Common myeloid progenitor, CD34-positive (primary cell): ENCODE results near the gene MXD3.

Source experiments
- CTCF ChIA-PET: fragments of 350-600 bp; sonication (Branson Sonifier 250); formaldehyde crosslinking; loops from one replicate; lab custom pipeline; 2021; ENCODE audit warnings: antibody characterized with exemption; lab: Charles Lee
- POLR2A ChIA-PET: fragments of 350-600 bp; sonication (Branson Sonifier 250); formaldehyde crosslinking; loops from one replicate; lab custom pipeline; 2021; ENCODE audit warnings: antibody characterized with exemption; lab: Charles Lee
- DNase-seq, 3 donors: peaks; one replicate each; pipeline versions ENCODE4 v3.0.0 to v3.0.0-alpha.2; 2013
- H3K27ac ChIP-seq, 2 experiments: 1 replicate in 1 of 2; 2 replicates in 1 of 2; pipeline ENCODE4 v1.7.0; 2013; ENCODE audit warnings: inconsistent platforms in 2 of 2, low read length in 2 of 2, mild to moderate bottlenecking in 2 of 2, low read depth in 1 of 2, moderate library complexity in 1 of 2; ENCODE audit not compliant: severe bottlenecking in 2 of 2, insufficient read depth in 1 of 2, poor library complexity in 1 of 2
- H3K27me3 ChIP-seq, 5 experiments: replicated peaks in 2 of 5; 1 replicate in 3 of 5; 2 replicates in 2 of 5; pipeline versions ENCODE4 v1.6.1 to v1.7.0; 2013; ENCODE audit warnings: low read length in 4 of 5, mild to moderate bottlenecking in 2 of 5, moderate library complexity in 2 of 5, inconsistent platforms in 1 of 5; ENCODE audit not compliant: insufficient read depth in 5 of 5, control insufficient read depth in 4 of 5
- H3K36me3 ChIP-seq, 4 experiments: 1 replicate in 2 of 4; 2 replicates in 2 of 4; pipeline versions ENCODE4 v1.6.1 to v1.7.0; 2013; ENCODE audit warnings: low read length in 3 of 4, control low read depth in 1 of 4, mild to moderate bottlenecking in 1 of 4; ENCODE audit not compliant: control insufficient read depth in 4 of 4, insufficient read depth in 4 of 4
- H3K4me1 ChIP-seq, 4 experiments: 1 replicate in 3 of 4; 2 replicates in 1 of 4; pipeline versions ENCODE4 v1.6.1 to v1.7.1; 2013; ENCODE audit warnings: low read length in 3 of 4, mild to moderate bottlenecking in 3 of 4, control low read depth in 1 of 4, inconsistent platforms in 1 of 4, moderate library complexity in 1 of 4; ENCODE audit not compliant: control insufficient read depth in 4 of 4, insufficient read depth in 4 of 4; ENCODE audit errors: control extremely low read depth in 1 of 4
- H3K4me3 ChIP-seq, 7 experiments: 1 replicate in 4 of 7; 2 replicates in 3 of 7; pipeline versions ENCODE4 v1.5.1 to v1.7.0; 2013; ENCODE audit warnings: mild to moderate bottlenecking in 7 of 7, low read length in 6 of 7, moderate library complexity in 6 of 7, inconsistent platforms in 2 of 7, low read depth in 2 of 7, control low read depth in 1 of 7; ENCODE audit not compliant: insufficient read depth in 4 of 7, control insufficient read depth in 1 of 7; ENCODE audit errors: extremely low read depth in 1 of 7
- H3K9me3 ChIP-seq, 5 experiments: 1 replicate in 4 of 5; 2 replicates in 1 of 5; pipeline versions ENCODE4 v1.6.1 to v1.7.1; 2013; ENCODE audit warnings: low read length in 4 of 5, mild to moderate bottlenecking in 2 of 5, inconsistent platforms in 1 of 5, low read depth in 1 of 5, moderate library complexity in 1 of 5; ENCODE audit not compliant: control insufficient read depth in 4 of 5, insufficient read depth in 2 of 5; ENCODE audit errors: control extremely low read depth in 1 of 5
- WGBS: methylation state at CpG from one replicate; pipeline ENCODE4 v1.1.5; 2013; ENCODE audit not compliant: insufficient coverage; 5-methylcytosine and 5-hydroxymethylcytosine counted together

The MXD3 gene

DNA sequence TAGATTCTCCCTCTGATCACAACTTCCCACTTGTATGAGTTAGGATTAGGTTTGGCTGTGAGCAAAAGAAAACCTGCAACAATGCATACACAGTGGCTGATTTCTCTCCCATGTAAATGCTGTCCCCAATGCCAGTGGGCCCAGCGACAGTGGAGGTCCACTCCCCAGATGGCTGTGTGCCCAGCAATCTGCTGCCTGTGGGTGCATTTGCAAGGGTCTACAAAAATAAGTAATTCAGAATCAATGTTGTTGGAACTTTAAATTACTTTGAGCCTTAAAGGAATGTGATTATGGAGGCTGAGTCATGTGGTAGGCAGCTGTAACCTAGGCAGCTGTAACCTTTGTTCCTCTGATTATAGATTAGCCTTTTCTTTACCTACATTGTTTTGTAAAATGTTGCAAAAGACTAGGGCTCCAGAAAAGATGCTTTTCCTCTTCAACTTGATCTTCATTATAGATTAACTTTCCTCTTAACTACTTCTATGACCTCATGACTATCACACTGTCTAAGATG is 14.2 kb upstream of the MXD3 start:
- CTCF ChIA-PET = interaction anchor here (1.0 to 1.5 kb wide), 5 partner anchors 9 to 65 kb away, joined by 3 to 11 read pairs (median 6); no protein-coding TSS in a partner anchor
- POLR2A ChIA-PET = no interaction called here
- H3K36me3 ChIP-seq = peaks cover 0 to 20% (median 4%) of the 10 kb centered on the region in 4 experiments
- H3K27ac ChIP-seq = no peak overlapping the region
- no peaks in the 10 kb centered on the region for H3K9me3 ChIP-seq
- WGBS = 100% methylated on average over 1 of the region's 1 CpG
- DNase-seq = no peak
- no peak overlapping the region for H3K4me3 ChIP-seq
- no peaks in the 10 kb centered on the region for H3K27me3 ChIP-seq
- peaks cover 3 to 37% (median 18%) of the 10 kb centered on the region in 4 experiments for H3K4me1 ChIP-seq

DNA sequence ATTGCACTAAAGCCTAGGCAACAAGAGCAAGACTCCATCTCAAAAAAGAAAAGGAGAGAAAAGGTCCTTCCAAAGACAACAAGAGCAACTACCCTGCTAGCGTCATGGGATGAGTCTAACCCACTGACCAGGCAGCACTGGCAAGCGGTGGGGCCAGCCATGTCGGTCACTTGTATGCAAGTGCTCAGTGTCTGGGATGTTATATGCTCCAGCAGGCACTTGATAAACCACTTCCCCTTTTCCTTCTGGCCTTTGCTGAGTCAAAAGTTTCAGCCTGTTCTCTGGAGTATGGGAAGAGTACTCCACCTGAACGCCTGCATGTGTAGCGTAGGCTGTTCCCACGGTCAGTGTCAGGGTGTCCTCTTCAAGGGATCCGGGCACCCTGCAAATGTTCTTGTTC is 9.2 kb upstream of the MXD3 start:
- peaks cover 0 to 5% (median 2%) of the 10 kb centered on the region in 5 experiments for H3K9me3 ChIP-seq
- H3K4me3 ChIP-seq = peak overlapping the region in 1 of 7 experiments; percentile 38
- ChIA-PET CTCF (interaction anchor here (0.6 to 8.0 kb wide), 10 partner anchors 12 to 135 kb away, joined by 3 to 162 read pairs (median 22); partner anchors contain the start of gene RGS14), POLR2A (no interaction called here)
- peaks cover 4 to 21% (median 16%) of the 10 kb centered on the region in 4 experiments for H3K4me1 ChIP-seq
- peaks cover 0 to 4% (median 2%) of the 10 kb centered on the region in 4 experiments for H3K36me3 ChIP-seq
- H3K27ac ChIP-seq = no peak overlapping the region
- no peaks in the 10 kb centered on the region for H3K27me3 ChIP-seq
- WGBS = 17% methylated on average over 6 of the region's 7 CpGs
- DNase-seq = peak in 2 of 3 donors; percentile 70 to 80

GRCh38 chr5:177319913-177320588 is 8.4 kb upstream of the MXD3 start:
- WGBS = 96% methylated on average over 4 of the region's 14 CpGs

GRCh38 chr5:177317959-177318377 is 6.3 kb upstream of the MXD3 start:
- ChIA-PET CTCF (interaction anchor here (0.6 to 8.0 kb wide), 20 partner anchors 10 to 234 kb away, joined by 3 to 162 read pairs (median 9); partner anchors contain the start of genes RGS14 and SLC34A1), POLR2A (no interaction called here)
- no peak overlapping the region for H3K27ac ChIP-seq
- H3K9me3 ChIP-seq = peaks cover 0 to 5% (median 2%) of the 10 kb centered on the region in 5 experiments
- H3K27me3 ChIP-seq = no peaks in the 10 kb centered on the region
- DNase-seq = peak; percentile 81 to 89 (median 83)
- H3K4me3 ChIP-seq = no peak overlapping the region
- H3K4me1 ChIP-seq = peaks cover 4 to 25% (median 19%) of the 10 kb centered on the region in 4 experiments
- WGBS = 40% methylated on average over 6 of the region's 7 CpGs
- H3K36me3 ChIP-seq = peaks cover 0 to 4% (median 1%) of the 10 kb centered on the region in 4 experiments

More at GRCh38 chr5:177319913-177320588, 8.4 kb upstream of the MXD3 start:
- ChIA-PET POLR2A (interaction anchor here (1.0 kb wide), 1 partner anchor 9 kb away, joined by 4 read pairs; no protein-coding TSS in a partner anchor), CTCF (interaction anchor here (0.6 to 8.0 kb wide), 15 partner anchors 8 to 158 kb away, joined by 3 to 162 read pairs (median 21); partner anchors contain the start of genes RGS14 and SLC34A1)
- Histone ChIP-seq H3K9me3 (peaks cover 0 to 5% (median 2%) of the 10 kb centered on the region in 5 experiments), H3K36me3 (peaks cover 0 to 4% (median 2%) of the 10 kb centered on the region in 4 experiments), H3K4me1 (peaks cover 4 to 21% (median 16%) of the 10 kb centered on the region in 4 experiments), H3K27me3 (no peaks in the 10 kb centered on the region), H3K27ac (no peak overlapping the region), H3K4me3 (no peak overlapping the region)
- DNase-seq = peak in 2 of 3 donors; percentile 83 to 87

DNA sequence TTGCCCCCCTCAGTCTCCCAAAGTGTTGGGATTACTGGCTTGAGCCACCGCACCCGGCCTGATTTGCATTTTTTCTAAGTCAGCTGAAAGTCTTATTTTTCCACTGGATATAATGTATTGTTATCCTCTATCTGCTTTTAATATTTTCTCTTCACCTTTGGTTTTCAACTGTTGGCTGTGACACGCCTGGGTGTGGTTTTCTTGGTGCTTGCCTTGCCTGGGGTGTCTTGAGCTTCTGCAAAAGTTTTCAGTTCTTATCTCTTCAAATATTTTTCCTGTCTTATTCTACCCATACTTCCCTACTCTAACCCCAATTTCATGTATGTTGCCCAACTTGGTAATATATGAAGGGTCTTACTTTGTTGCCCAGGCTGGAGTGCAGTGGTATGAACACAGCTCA is 4.3 kb upstream of the MXD3 start:
- CTCF ChIA-PET = interaction anchor here (1.0 to 8.0 kb wide), 15 partner anchors 9 to 202 kb away, joined by 3 to 162 read pairs (median 5); partner anchors contain the start of genes PRELID1, RAB24 and RGS14
- peaks cover 0 to 5% (median 2%) of the 10 kb centered on the region in 5 experiments for H3K9me3 ChIP-seq
- no CpG with 5 or more reads among the region's 3 CpGs for WGBS
- no peak for DNase-seq
- H3K27ac ChIP-seq = no peak overlapping the region
- POLR2A ChIA-PET = no interaction called here
- peaks cover 6 to 38% (median 34%) of the 10 kb centered on the region in 4 experiments for H3K4me1 ChIP-seq
- peaks cover 0 to 4% (median 1%) of the 10 kb centered on the region in 4 experiments for H3K36me3 ChIP-seq
- H3K4me3 ChIP-seq = no peak overlapping the region
- H3K27me3 ChIP-seq = no peaks in the 10 kb centered on the region

- ChIA-PET CTCF (interaction anchor here (1.0 to 8.0 kb wide), 15 partner anchors 9 to 201 kb away, joined by 3 to 162 read pairs (median 5); partner anchors contain the start of genes PRELID1, RAB24 and RGS14), POLR2A (no interaction called here)
- Histone ChIP-seq H3K36me3 (peaks cover 0 to 4% (median 1%) of the 10 kb centered on the region in 4 experiments), H3K4me1 (peaks cover 6 to 38% (median 34%) of the 10 kb centered on the region in 4 experiments), H3K27me3 (no peaks in the 10 kb centered on the region), H3K4me3 (no peak overlapping the region), H3K9me3 (peaks cover 0 to 5% (median 2%) of the 10 kb centered on the region in 5 experiments), H3K27ac (no peak overlapping the region)
- no peak for DNase-seq
- 100% methylated on average over 4 of the region's 7 CpGs for WGBS
Observed at GRCh38 chr5:177315411-177315810, 3.7 kb upstream of the MXD3 start.
